ENCODE results near the gene FAM13A. TPM values are rescaled to one million over a fixed set of nuclear protein-coding genes. Genes with fewer than 3 reads are reported as not detected.

The FAM13A gene
- total and polyA plus RNA-seq, 9 of the 15 experiments (the other 6 are each of a cell fraction or from before 2014, with no cell fraction given): 11.3 to 23.3 (median 14.7) TPM

GRCh38 chr4:89069481-89069880 lies 12.5 kb upstream of the FAM13A start:
- intact Hi-C loops (cut with micrococcal nuclease) (no loop called here), in situ Hi-C loops (cut with MboI) (no loop called here)
- Histone ChIP-seq H3K9me1 (ENCODE audit: control insufficient read depth, insufficient read depth, low read length) (no peaks in the 10 kb centered on the region), H3K4me3 (no peak overlapping the region), H3K9me3 (replicated peaks; ENCODE audit: control insufficient read depth, insufficient read depth, low read depth, low read length) (no peaks in the 10 kb centered on the region), H3K79me2 (ENCODE audit: control insufficient read depth, insufficient read depth, low read length) (no peaks in the 10 kb centered on the region), H3K4me2 (ENCODE audit: insufficient read depth, low read length) (no peak overlapping the region), H4K20me1 (replicated peaks; ENCODE audit: control insufficient read depth, insufficient read depth, low read length) (no peaks in the 10 kb centered on the region), H2AFZ (ENCODE audit: low read depth, low read length) (no peak overlapping the region), H3K9ac (ENCODE audit: insufficient read depth in 1 of 2, low read depth in 2 of 2, low read length in 2 of 2) (no peak overlapping the region), H3K4me1 (replicated peaks in 1 of 2; ENCODE audit: control insufficient read depth in 2 of 2, insufficient read depth in 2 of 2, low read length in 2 of 2) (no peaks in the 10 kb centered on the region), H3K36me3 (ENCODE audit: control insufficient read depth, insufficient read depth, low read length) (no peaks in the 10 kb centered on the region), H3K27ac (ENCODE audit: extremely low read depth, low read depth, low read length) (no peak overlapping the region), H3K27me3 (ENCODE audit: control insufficient read depth in 2 of 2, insufficient read depth in 2 of 2, low read length in 2 of 2) (peaks cover 3 to 5% of the 10 kb centered on the region in 2 experiments; a peak in 2 of 5 replicates)
- FAIRE-seq (no peak), ATAC-seq (no peak), DNase-seq (ENCODE audit: extremely low read depth in 1 of 4, low spot score in 3 of 4) (no peak)
- POLR2A ChIA-PET: no interaction called here
- CTCF ChIA-PET (ENCODE audit: low intra/inter-chr PET ratio): no interaction called here
- BruUV-seq (replicated peaks): no TSS peak
- TF ChIP-seq BRD9 (IDR thresholded peaks at IDR 0.05; ENCODE audit: low read depth, partially characterized antibody): no peak
- TF ChIP-seq KLF10 (CRISPR knock-in tag; IDR thresholded peaks at IDR 0.05): no peak
- TF ChIP-seq DNMT1 (IDR thresholded peaks at IDR 0.05): no peak
- TF ChIP-seq ZNF830 (CRISPR knock-in tag; IDR thresholded peaks at IDR 0.05): no peak
- TF ChIP-seq CTBP1 (IDR thresholded peaks at IDR 0.05; ENCODE audit: borderline replicate concordance): no peak
- no peak for TF ChIP-seq SRSF3 (IDR thresholded peaks at IDR 0.05; ENCODE audit: insufficient read depth, low read length)
- no peak for TF ChIP-seq OTX1 (CRISPR knock-in tag; IDR thresholded peaks at IDR 0.05)
- TF ChIP-seq ZBTB2 (IDR thresholded peaks at IDR 0.05): no peak
- TF ChIP-seq ZBTB43 (CRISPR knock-in tag; IDR thresholded peaks at IDR 0.05): no peak
- no peak for TF ChIP-seq FIP1L1 (IDR thresholded peaks at IDR 0.05; ENCODE audit: low read depth, low read length, poor library complexity, severe bottlenecking)
- TF ChIP-seq NFYB (IDR thresholded peaks at IDR 0.05; ENCODE audit: extremely low read depth, insufficient read length): no peak
- TF ChIP-seq ZNF668 (CRISPR knock-in tag; IDR thresholded peaks at IDR 0.05): no peak
- TF ChIP-seq THRAP3 (IDR thresholded peaks at IDR 0.05; ENCODE audit: borderline replicate concordance): no peak
- TF ChIP-seq ZBTB33 (CRISPR knock-in tag; IDR thresholded peaks at IDR 0.05): no peak
- TF ChIP-seq U2AF2 (optimal IDR thresholded peaks at IDR 0.05; ENCODE audit: low read depth, low read length): no peak
- TF ChIP-seq SNIP1 (IDR thresholded peaks at IDR 0.05; ENCODE audit: low read depth): no peak
- no peak for TF ChIP-seq GATAD2A (IDR thresholded peaks at IDR 0.05)
- WGBS (ENCODE audit: insufficient coverage, low coverage, missing lambda C conversion rate): 0% methylated on average over 2 of the region's 2 CpGs

All from K562 (cell line).